GM23338 (cell line): ENCODE data around the gene REELD1. TPM values are rescaled to one million over a fixed set of nuclear protein-coding genes. Genes with fewer than 3 reads are reported as not detected.

ENCODE experiments used
- ATAC-seq: fragments of 200-7000 bp; cut with Tn5 transposase; 3 replicates; pipeline ENCODE4 v1.9.1; 2020
- DNase-seq: peaks from one replicate; pipeline ENCODE4 v3.0.0-alpha.2; 2015; ENCODE audit warnings: low spot score
- H2AFZ ChIP-seq: fragments of 200-600 bp; sonication (generic); 2 replicates; pipeline ENCODE4 v1.8.0; 2016; ENCODE audit warnings: antibody characterized with exemption, mild to moderate bottlenecking, moderate library complexity
- H3F3A ChIP-seq: fragments of 200-600 bp; sonication (generic); replicated peaks from 2 replicates; pipeline ENCODE4 v1.8.0; 2017; ENCODE audit warnings: antibody characterized with exemption, mixed run types, low read depth
- H3K27ac ChIP-seq: fragments of 200-600 bp; sonication (generic); 2 replicates; pipeline ENCODE4 v1.6.1; 2016; ENCODE audit warnings: low read depth
- H3K27me3 ChIP-seq: fragments of 200-600 bp; sonication (generic); 2 replicates; pipeline ENCODE4 v1.8.0; 2016; ENCODE audit warnings: mild to moderate bottlenecking, mixed run types, moderate library complexity; ENCODE audit not compliant: insufficient read depth
- H3K36me3 ChIP-seq: fragments of 200-600 bp; sonication (generic); 2 replicates; pipeline ENCODE4 v1.8.0; 2016; ENCODE audit warnings: mild to moderate bottlenecking; ENCODE audit not compliant: insufficient read depth
- H3K4me1 ChIP-seq: fragments of 200-600 bp; sonication (generic); 2 replicates; pipeline ENCODE4 v1.8.0; 2016; ENCODE audit warnings: mild to moderate bottlenecking, moderate library complexity; ENCODE audit not compliant: insufficient read depth
- H3K4me2 ChIP-seq: fragments of 200-600 bp; sonication (generic); 2 replicates; pipeline ENCODE4 v1.7.1; 2017; ENCODE audit warnings: mixed run types
- H3K4me3 ChIP-seq: fragments of 200-600 bp; sonication (generic); 2 replicates; pipeline ENCODE4 v1.6.1; 2016; ENCODE audit warnings: mixed run types
- H3K79me2 ChIP-seq: fragments of 200-600 bp; sonication (generic); replicated peaks from 2 replicates; pipeline ENCODE4 v1.8.0; 2017; ENCODE audit warnings: mild to moderate bottlenecking; ENCODE audit not compliant: insufficient read depth
- H3K9me2 ChIP-seq: fragments of 200-600 bp; sonication (generic); 2 replicates; pipeline ENCODE4 v1.8.0; 2017; ENCODE audit not compliant: insufficient read depth
- H4K20me1 ChIP-seq: fragments of 200-600 bp; sonication (generic); replicated peaks from 2 replicates; pipeline ENCODE4 v1.8.0; 2017; ENCODE audit warnings: mild to moderate bottlenecking; ENCODE audit not compliant: insufficient read depth
- H3K27ac Mint-ChIP-seq: 2 replicates; pipeline ENCODE4 v1.8.0; 2020; ENCODE audit warnings: inconsistent platforms, mild to moderate bottlenecking, moderate library complexity, mixed read lengths
- H3K27me3 Mint-ChIP-seq: 3 replicates; pipeline ENCODE4 v1.8.0; 2022; ENCODE audit warnings: low read depth, mild to moderate bottlenecking, moderate library complexity, mixed read lengths, inconsistent platforms; ENCODE audit not compliant: insufficient read depth, poor library complexity
- H3K36me3 Mint-ChIP-seq: 3 replicates; pipeline ENCODE4 v1.8.0; 2021; ENCODE audit warnings: low read depth, mild to moderate bottlenecking, inconsistent platforms, moderate library complexity, mixed read lengths
- H3K4me1 Mint-ChIP-seq: 3 replicates; pipeline ENCODE4 v1.8.0; 2020; ENCODE audit warnings: mild to moderate bottlenecking, inconsistent platforms, mixed read lengths
- H3K4me3 Mint-ChIP-seq: 3 replicates; pipeline ENCODE4 v1.8.0; 2021; ENCODE audit warnings: moderate library complexity, mild to moderate bottlenecking, inconsistent platforms, mixed read lengths
- H3K9me3 Mint-ChIP-seq: 3 replicates; pipeline ENCODE4 v1.8.0; 2020; ENCODE audit warnings: moderate library complexity, mild to moderate bottlenecking, inconsistent platforms, mixed read lengths
- CREB1 ChIP-seq: fragments of 250-450 bp; sonication (Bioruptor Pico); IDR thresholded peaks from 2 replicates; pipeline ENCODE4 v1.5.0; 2020; ENCODE audit warnings: low read depth, mild to moderate bottlenecking, moderate library complexity
- CTCF ChIP-seq, 2 experiments: fragments of 200-600 bp in 1 of 2; sonication (generic) in 1 of 2; conservative IDR thresholded peaks; 2 replicates each; pipeline versions ENCODE4 v1.5.1 to v1.6.1; 2016 to 2017; ENCODE audit warnings: antibody characterized with exemption in 2 of 2, low read depth in 2 of 2, mild to moderate bottlenecking in 2 of 2, moderate library complexity in 1 of 2
- ETS1 ChIP-seq: IDR thresholded peaks from 2 replicates; pipeline ENCODE4 v1.6.1; 2016; ENCODE audit warnings: antibody characterized with exemption
- EZH2 ChIP-seq: fragments of 200-600 bp; sonication (generic); IDR thresholded peaks from one replicate; pipeline ENCODE4 v1.8.0; 2017; ENCODE audit warnings: antibody characterized with exemption, mild to moderate bottlenecking, low read depth; ENCODE audit not compliant: unreplicated experiment
- EZH2phosphoT487 ChIP-seq: fragments of 200-600 bp; sonication (generic); IDR thresholded peaks from one replicate; pipeline ENCODE4 v1.8.1; 2018; ENCODE audit warnings: antibody characterized with exemption; ENCODE audit not compliant: unreplicated experiment
- JUNB ChIP-seq: IDR thresholded peaks from one replicate; pipeline ENCODE4 v1.6.1; 2016; ENCODE audit warnings: antibody characterized with exemption; ENCODE audit not compliant: unreplicated experiment
- NANOG ChIP-seq: IDR thresholded peaks from 2 replicates; pipeline ENCODE4 v1.6.1; 2016; ENCODE audit warnings: antibody characterized with exemption, borderline replicate concordance
- POLR2AphosphoS5 ChIP-seq: IDR thresholded peaks from 2 replicates; pipeline ENCODE4 v1.6.1; 2016; ENCODE audit warnings: antibody characterized with exemption, low read depth
- REST ChIP-seq: IDR thresholded peaks from one replicate; pipeline ENCODE4 v1.6.1; 2018; ENCODE audit warnings: antibody characterized with exemption; ENCODE audit not compliant: unreplicated experiment
- STAT1 ChIP-seq: IDR thresholded peaks from one replicate; pipeline ENCODE4 v1.6.1; 2016; ENCODE audit warnings: antibody characterized with exemption; ENCODE audit not compliant: unreplicated experiment
- ZNF114 ChIP-seq: fragments of 250-450 bp; sonication (Bioruptor Pico); IDR thresholded peaks from 2 replicates; pipeline ENCODE4 v1.5.0; 2020; ENCODE audit warnings: mild to moderate bottlenecking, moderate library complexity
- ZNF331 ChIP-seq: fragments of 250-450 bp; sonication (Bioruptor Pico); IDR thresholded peaks from 2 replicates; pipeline ENCODE4 v1.5.0; 2020; ENCODE audit warnings: low read depth, mild to moderate bottlenecking, moderate library complexity
- ZNF462 ChIP-seq: fragments of 250-450 bp; sonication (Bioruptor Pico); IDR thresholded peaks from 2 replicates; pipeline ENCODE4 v1.5.0; 2020; ENCODE audit warnings: mild to moderate bottlenecking, moderate library complexity
- polyA plus RNA-seq: library from polyadenylated mRNA; unstranded; fragments of >200 nt; fragmentation: Nextera tagmentation; extraction: Ambion mirVana; gene quantifications from 2 replicates; pipeline ENCODE4 v1.2.1, GENCODE V29; 2016
- total RNA-seq: library from RNA; depleted of rRNA; stranded (reverse); fragments of >200 nt; shearing (Covaris generic); gene quantifications from 2 replicates; pipeline ENCODE4 v1.2.3, GENCODE V29; 2014

REELD1 gene
- total and polyA plus RNA-seq, 2 experiments from 2014 or later: 0.19 TPM; not detected in 1

GRCh38 chr4:146236216-146236615 is 21.9 kb downstream of the REELD1 start:
- peaks cover 6% of the 10 kb centered on the region for H3K4me1 ChIP-seq
- no peaks in the 10 kb centered on the region for H3K79me2 ChIP-seq
- H3K27me3 ChIP-seq: no peaks in the 10 kb centered on the region
- Mint-ChIP-seq H3K4me1 (peaks cover 9% of the 10 kb centered on the region; the same call in 2 of the 3 replicates), H3K4me3 (no peak overlapping the region), H3K27me3 (no peaks in the 10 kb centered on the region), H3K9me3 (peaks cover 2% of the 10 kb centered on the region; the same call in 1 of the 3 replicates), H3K27ac (no peak overlapping the region), H3K36me3 (no peaks in the 10 kb centered on the region)
- peaks cover 5% of the 10 kb centered on the region; the same call in 1 of the 2 replicates for H3K9me2 ChIP-seq
- H3K36me3 ChIP-seq: no peaks in the 10 kb centered on the region
- no peak overlapping the region for H2AFZ ChIP-seq
- ATAC-seq: no peak
- TF ChIP-seq EZH2 (no peak), REST (no peak), NANOG (no peak), ZNF462 (CRISPR knock-in tag) (no peak), JUNB (no peak), ZNF331 (CRISPR knock-in tag) (no peak), ZNF114 (CRISPR knock-in tag) (no peak), EZH2phosphoT487 (no peak), ETS1 (no peak), STAT1 (no peak), POLR2AphosphoS5 (no peak), CREB1 (CRISPR knock-in tag) (no peak), CTCF (conservative IDR thresholded peaks at IDR 0.05; ENCODE audit: low read depth in 2 of 2) (no peak)
- H4K20me1 ChIP-seq: no peaks in the 10 kb centered on the region
- H3K27ac ChIP-seq: no peak overlapping the region
- no peaks in the 10 kb centered on the region for H3F3A ChIP-seq
- DNase-seq: no peak
- H3K4me2 ChIP-seq: no peak overlapping the region
- H3K4me3 ChIP-seq: no peak overlapping the region
